IPS-18c (cell line): Measurements from ENCODE around the gene DOP1B.
"Not testable (repeated sequence)": the region's sequence is repeated elsewhere in the genome, so short reads cannot be mapped to it uniquely, and the experiment has no call there.

Experiments used
- H3K4me3 ChIP-seq: 2 replicates; pipeline ENCODE4 v1.7.0; 2013; ENCODE audit warnings: low read depth, mild to moderate bottlenecking, low read length, moderate library complexity; ENCODE audit not compliant: insufficient read depth
- H3K9me3 ChIP-seq: one replicate; pipeline ENCODE4 v1.6.1; 2013; ENCODE audit warnings: mild to moderate bottlenecking, low read length, moderate library complexity; ENCODE audit not compliant: control insufficient read depth, insufficient read depth

DOP1B gene

GRCh38 chr21:36129219-36129618 lies 27.4 kb upstream of the DOP1B start:
- Histone ChIP-seq H3K9me3 (no peaks in the 10 kb centered on the region), H3K4me3 (no peak overlapping the region)

GRCh38 chr21:36130414-36130762 lies 26.2 kb upstream of the DOP1B start:
- H3K9me3 ChIP-seq = not testable (repeated sequence)
- H3K4me3 ChIP-seq = peak overlapping the region; percentile 11; the same call in 1 of the 2 replicates

- not testable (repeated sequence) for H3K9me3 ChIP-seq
- H3K4me3 ChIP-seq = peak overlapping the region; percentile 11; the same call in 1 of the 2 replicates
Measured at GRCh38 chr21:36130839-36131238, 25.8 kb upstream of the DOP1B start.

GRCh38 chr21:36132696-36133095 lies 23.9 kb upstream of the DOP1B start:
- H3K4me3 ChIP-seq = no peak overlapping the region

GRCh38 chr21:36134803-36135390 lies 21.7 kb upstream of the DOP1B start, which contains the start of gene CBR3:
TSS of gene CBR3 (plus strand) at chr21:36135079. CDS start at chr21:36135193, 114 bp downstream.
- no peaks in the 10 kb centered on the region for H3K9me3 ChIP-seq
- H3K4me3 ChIP-seq = peak within 1 kb of the TSS; percentile 67

More at GRCh38 chr21:36132696-36133095, 23.9 kb upstream of the DOP1B start:
- no peaks in the 10 kb centered on the region for H3K9me3 ChIP-seq

GRCh38 chr21:36135391-36136102 lies 21.1 kb upstream of the DOP1B start:
- H3K9me3 ChIP-seq = no peaks in the 10 kb centered on the region
- peak overlapping the region; percentile 67 for H3K4me3 ChIP-seq

- H3K9me3 ChIP-seq, H3K4me3 ChIP-seq: not testable (repeated sequence)
Measured at GRCh38 chr21:36139791-36140190, 16.8 kb upstream of the DOP1B start.

GRCh38 chr21:36141513-36141925 lies 15.1 kb upstream of the DOP1B start:
- no peaks in the 10 kb centered on the region for H3K9me3 ChIP-seq
- no peak overlapping the region for H3K4me3 ChIP-seq

GRCh38 chr21:36144233-36144632 lies 12.4 kb upstream of the DOP1B start:
- not testable (repeated sequence) for H3K9me3 ChIP-seq, H3K4me3 ChIP-seq

- H3K9me3 ChIP-seq = no peaks in the 10 kb centered on the region
- no peak overlapping the region for H3K4me3 ChIP-seq
Measured at GRCh38 chr21:36145259-36145658, 11.4 kb upstream of the DOP1B start.

- Histone ChIP-seq H3K9me3 (no peaks in the 10 kb centered on the region), H3K4me3 (no peak overlapping the region)
Measured at GRCh38 chr21:36147911-36148310, 8.7 kb upstream of the DOP1B start.

GRCh38 chr21:36148886-36149285 lies 7.7 kb upstream of the DOP1B start:
- no peak overlapping the region for H3K4me3 ChIP-seq
- H3K9me3 ChIP-seq = no peaks in the 10 kb centered on the region

GRCh38 chr21:36149788-36150711 lies 6.6 kb upstream of the DOP1B start:
- no peak overlapping the region for H3K4me3 ChIP-seq
- H3K9me3 ChIP-seq = no peaks in the 10 kb centered on the region

- peak overlapping the region; percentile 64 for H3K4me3 ChIP-seq
- H3K9me3 ChIP-seq = no peaks in the 10 kb centered on the region
Measured at GRCh38 chr21:36155603-36156338, 853 bp upstream of the DOP1B start.

- peak overlapping the region; percentile 89; the same call in 1 of the 2 replicates for H3K4me3 ChIP-seq
- no peaks in the 10 kb centered on the region for H3K9me3 ChIP-seq
Measured at GRCh38 chr21:36156339-36156814, 247 bp upstream of the DOP1B start.

- H3K9me3 ChIP-seq = no peaks in the 10 kb centered on the region
- H3K4me3 ChIP-seq = no peak overlapping the region
Measured at GRCh38 chr21:36159356-36159921, 2.8 kb downstream of the DOP1B start.

GRCh38 chr21:36160850-36161178 lies 4.2 kb downstream of the DOP1B start:
- no peaks in the 10 kb centered on the region for H3K9me3 ChIP-seq
- no peak overlapping the region for H3K4me3 ChIP-seq
